ENCODE measurements around the gene CFAP99. TPM values are rescaled to one million over a fixed set of nuclear protein-coding genes. Genes with fewer than 3 reads are reported as not detected.

Gene CFAP99
- total and polyA plus RNA-seq, 9 of the 15 experiments (the other 6 are each of a cell fraction or from before 2014, with no cell fraction given), result 0.07 to 0.18 (median 0.09) TPM; not detected in 6

- no TSS peak for BruUV-seq (replicated peaks)
- CTCF ChIA-PET (ENCODE audit: low intra/inter-chr PET ratio), result no interaction called here
- no peak for TF ChIP-seq CHAMP1 (IDR thresholded peaks at IDR 0.05)
- TF ChIP-seq E2F5 (CRISPR knock-in tag; IDR thresholded peaks at IDR 0.05), result no peak
- no peak for TF ChIP-seq KAT8 (IDR thresholded peaks at IDR 0.05; ENCODE audit: low read depth)
- TF ChIP-seq THAP12 (CRISPR knock-in tag; IDR thresholded peaks at IDR 0.05), result no peak
- TF ChIP-seq BRCA1 (IDR thresholded peaks at IDR 0.05), result no peak
- no peak for TF ChIP-seq BRCA1 (CRISPR knock-in tag; IDR thresholded peaks at IDR 0.05)
- no peak for TF ChIP-seq SNRNP70 (optimal IDR thresholded peaks at IDR 0.05; ENCODE audit: low read depth, low read length)
- no peak for TF ChIP-seq BMI1 (IDR thresholded peaks at IDR 0.05; ENCODE audit: low read length)
- no peak for TF ChIP-seq ZNF280A (IDR thresholded peaks at IDR 0.05; ENCODE audit: low read depth, partially characterized antibody)
- no peak for TF ChIP-seq SP1 (CRISPR knock-in tag; IDR thresholded peaks at IDR 0.05)
- TF ChIP-seq SPI1 (IDR thresholded peaks at IDR 0.05; ENCODE audit: borderline replicate concordance, low read depth, low read length), result no peak
- no peak for TF ChIP-seq JUND (IDR thresholded peaks at IDR 0.05; ENCODE audit: borderline replicate concordance, low read depth, low read length)
- no peak for TF ChIP-seq JUND (tag; IDR thresholded peaks at IDR 0.05; ENCODE audit: borderline replicate concordance, low read depth, low read length)
- TF ChIP-seq STAT5A (IDR thresholded peaks at IDR 0.05; ENCODE audit: borderline replicate concordance, low read length), result no peak
- no peak for TF ChIP-seq ZNF699 (CRISPR knock-in tag; IDR thresholded peaks at IDR 0.05; ENCODE audit: insufficient replicate concordance)
- no peak for TF ChIP-seq HDGF (IDR thresholded peaks at IDR 0.05)
- no peak for TF ChIP-seq SNAPC5 (CRISPR knock-in tag; IDR thresholded peaks at IDR 0.05)
- no peak for TF ChIP-seq XRCC3 (IDR thresholded peaks at IDR 0.05)
Observed at GRCh38 chr4:2500547-2500946, 81.8 kb downstream of the CFAP99 start.

More at GRCh38 chr4:2500547-2500946, 81.8 kb downstream of the CFAP99 start:
- ATAC-seq (no peak), DNase-seq (ENCODE audit: extremely low read depth in 1 of 4, low spot score in 3 of 4) (no peak), FAIRE-seq (no peak)
- Histone ChIP-seq H3K36me3 (ENCODE audit: control insufficient read depth, insufficient read depth, low read length) (peaks cover 88% of the 10 kb centered on the region), H4K20me1 (replicated peaks; ENCODE audit: control insufficient read depth, insufficient read depth, low read length) (peaks cover 3% of the 10 kb centered on the region; the same call in 1 of the 2 replicates), H3K27me3 (ENCODE audit: control insufficient read depth in 2 of 2, insufficient read depth in 2 of 2, low read length in 2 of 2) (no peaks in the 10 kb centered on the region), H3K4me2 (ENCODE audit: insufficient read depth, low read length) (no peak overlapping the region), H3K27ac (ENCODE audit: extremely low read depth, low read depth, low read length) (no peak overlapping the region), H3K4me3 (no peak overlapping the region), H3K79me2 (ENCODE audit: control insufficient read depth, insufficient read depth, low read length) (peaks cover 23% of the 10 kb centered on the region; the same call in 2 of the 3 replicates), H3K9me3 (replicated peaks; ENCODE audit: control insufficient read depth, insufficient read depth, low read depth, low read length) (no peaks in the 10 kb centered on the region), H3K4me1 (replicated peaks in 1 of 2; ENCODE audit: control insufficient read depth in 2 of 2, insufficient read depth in 2 of 2, low read length in 2 of 2) (no peaks in the 10 kb centered on the region), H3K9ac (ENCODE audit: insufficient read depth in 1 of 2, low read depth in 2 of 2, low read length in 2 of 2) (no peak overlapping the region), H2AFZ (ENCODE audit: low read depth, low read length) (no peak overlapping the region), H3K9me1 (ENCODE audit: control insufficient read depth, insufficient read depth, low read length) (no peaks in the 10 kb centered on the region)
- intact Hi-C loops (cut with micrococcal nuclease), result no loop called here
- POLR2A ChIA-PET, result interaction anchor here (0.7 to 1.7 kb wide), 4 partner anchors 8 to 38 kb away, joined by 3 to 6 read pairs (median 4); no protein-coding TSS in a partner anchor
- WGBS (ENCODE audit: insufficient coverage, low coverage, missing lambda C conversion rate), result 85% methylated on average over 2 of the region's 2 CpGs
- in situ Hi-C loops (cut with MboI), result no loop called here

Data from K562 (cell line).